Esophagus muscularis mucosa (tissue), 4 donors: Measurements from ENCODE around the gene BIRC6.

Experiments used
- CTCF ChIP-seq, 3 experiments: fragments of 200-600 bp in 2 of 3; fragments of 450-650 bp in 1 of 3; sonication (generic) in 2 of 3; IDR thresholded peaks; one replicate each; pipeline ENCODE4 v1.5.1; 2017 to 2019; ENCODE audit warnings: antibody characterized with exemption in 3 of 3, mild to moderate bottlenecking in 2 of 3, moderate library complexity in 1 of 3
- EP300 ChIP-seq: sonication (generic); formaldehyde crosslinking; IDR thresholded peaks from one replicate; pipeline ENCODE4 v1.6.1; 2017; ENCODE audit warnings: antibody characterized with exemption
- POLR2A ChIP-seq: fragments of 450-650 bp; IDR thresholded peaks from one replicate; pipeline ENCODE4 v1.6.1; 2017; ENCODE audit warnings: antibody characterized with exemption, moderate library complexity, mild to moderate bottlenecking, low read depth
- POLR2AphosphoS5 ChIP-seq, 2 donors: sonication (generic); formaldehyde crosslinking; IDR thresholded peaks; one replicate each; pipeline ENCODE4 v1.6.1; 2017; ENCODE audit warnings: antibody characterized with exemption in 2 of 2

- TF ChIP-seq POLR2AphosphoS5 (IDR thresholded peaks at IDR 0.05), result no peak
- no peak for TF ChIP-seq CTCF (IDR thresholded peaks at IDR 0.05)
- no peak for TF ChIP-seq POLR2A
- TF ChIP-seq EP300, result no peak
These were observed 159.7 kb downstream of the BIRC6 start for GRCh38 chr2:32516567-32516966.
